NCI-H146 (cell line): ENCODE measurements around the gene LHX1.
A peak's percentile ranks its signal among the peaks of the same experiment; 100 is the strongest.

Experiments
- DNase-seq: peaks from one replicate; lab custom pipeline; 2025; lab: John Stamatoyannopoulos, UW

Gene LHX1

GRCh38 chr17:36937001-36937958 lies at the start of gene LHX1:
Gene LHX1, plus strand, starts transcription at chr17:36937475. Its CDS starts 723 bp downstream, at chr17:36938198.
- peak; percentile 11 for DNase-seq

GRCh38 chr17:36888236-36888951 lies 48.9 kb upstream of the LHX1 start:
- DNase-seq, result peak; percentile 51

- DNase-seq, result no peak
These were observed 47.4 kb upstream of the LHX1 start for GRCh38 chr17:36889770-36890349.

GRCh38 chr17:36890398-36891168 lies 46.7 kb upstream of the LHX1 start:
- no peak for DNase-seq

GRCh38 chr17:36892112-36892838 lies 45.0 kb upstream of the LHX1 start:
- DNase-seq, result no peak

- no peak for DNase-seq
These were observed 43.1 kb upstream of the LHX1 start for GRCh38 chr17:36894177-36894576.

GRCh38 chr17:36894925-36895324 lies 42.4 kb upstream of the LHX1 start:
- no peak for DNase-seq

- DNase-seq, result no peak
These were observed 37.8 kb upstream of the LHX1 start for GRCh38 chr17:36899250-36900159.

GRCh38 chr17:36900160-36900512 lies 37.1 kb upstream of the LHX1 start:
- no peak for DNase-seq

GRCh38 chr17:36901506-36901905 lies 35.8 kb upstream of the LHX1 start:
- no peak for DNase-seq

GRCh38 chr17:36907407-36907806 lies 29.9 kb upstream of the LHX1 start:
- no peak for DNase-seq

GRCh38 chr17:36910513-36910912 lies 26.8 kb upstream of the LHX1 start:
- no peak for DNase-seq

- DNase-seq, result no peak
These were observed 26.3 kb upstream of the LHX1 start for GRCh38 chr17:36911001-36911400.

- no peak for DNase-seq
These were observed 24.1 kb upstream of the LHX1 start for GRCh38 chr17:36913132-36913531.

- DNase-seq, result no peak
These were observed 19.0 kb upstream of the LHX1 start for GRCh38 chr17:36918211-36918691.

- no peak for DNase-seq
These were observed 17.8 kb upstream of the LHX1 start for GRCh38 chr17:36919407-36919968.

GRCh38 chr17:36920032-36921005 lies 17.0 kb upstream of the LHX1 start:
- no peak for DNase-seq

GRCh38 chr17:36921095-36921851 lies 16.0 kb upstream of the LHX1 start:
- no peak for DNase-seq
